GM10248 (cell line): ENCODE measurements around the gene USP10.
A peak's percentile ranks its signal among the peaks of the same experiment; 100 is the strongest.

Experiments
- CTCF ChIA-PET: fragments of 300-600 bp; sonication (Branson Sonifier 250); formaldehyde crosslinking; extraction: SDS; loops from one replicate; lab custom pipeline; 2021; ENCODE audit warnings: antibody characterized with exemption; lab: Yijun Ruan, JAX
- POLR2A ChIA-PET: fragments of 350-650 bp; sonication (Branson Sonifier 250); formaldehyde crosslinking; extraction: SDS; loops from one replicate; lab custom pipeline; 2020; ENCODE audit warnings: antibody characterized with exemption; lab: Yijun Ruan, JAX
- DNase-seq: peaks from one replicate; pipeline ENCODE4 v3.0.0; 2012; ENCODE audit errors: extremely low spot score
- TF ChIP-seq, protein P1 (sequence below): IDR thresholded peaks from 2 replicates; pipeline ENCODE4 v1.5.1; 2012; ENCODE audit warnings: mild to moderate bottlenecking, low read depth; ENCODE audit errors: extremely low read depth, missing control alignments, control extremely low read depth

Gene USP10

GRCh38 chr16:84804326-84804725 is 104.5 kb downstream of the USP10 start:
- CTCF ChIA-PET, result no interaction called here
- TF ChIP-seq, protein P1, sequence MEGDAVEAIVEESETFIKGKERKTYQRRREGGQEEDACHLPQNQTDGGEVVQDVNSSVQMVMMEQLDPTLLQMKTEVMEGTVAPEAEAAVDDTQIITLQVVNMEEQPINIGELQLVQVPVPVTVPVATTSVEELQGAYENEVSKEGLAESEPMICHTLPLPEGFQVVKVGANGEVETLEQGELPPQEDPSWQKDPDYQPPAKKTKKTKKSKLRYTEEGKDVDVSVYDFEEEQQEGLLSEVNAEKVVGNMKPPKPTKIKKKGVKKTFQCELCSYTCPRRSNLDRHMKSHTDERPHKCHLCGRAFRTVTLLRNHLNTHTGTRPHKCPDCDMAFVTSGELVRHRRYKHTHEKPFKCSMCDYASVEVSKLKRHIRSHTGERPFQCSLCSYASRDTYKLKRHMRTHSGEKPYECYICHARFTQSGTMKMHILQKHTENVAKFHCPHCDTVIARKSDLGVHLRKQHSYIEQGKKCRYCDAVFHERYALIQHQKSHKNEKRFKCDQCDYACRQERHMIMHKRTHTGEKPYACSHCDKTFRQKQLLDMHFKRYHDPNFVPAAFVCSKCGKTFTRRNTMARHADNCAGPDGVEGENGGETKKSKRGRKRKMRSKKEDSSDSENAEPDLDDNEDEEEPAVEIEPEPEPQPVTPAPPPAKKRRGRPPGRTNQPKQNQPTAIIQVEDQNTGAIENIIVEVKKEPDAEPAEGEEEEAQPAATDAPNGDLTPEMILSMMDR, result no peak
- POLR2A ChIA-PET, result no interaction called here
- no peak for DNase-seq

GRCh38 chr16:84806256-84806889 is 106.6 kb downstream of the USP10 start:
- TF ChIP-seq, protein P1, result no peak
- ChIA-PET CTCF (no interaction called here), POLR2A (no interaction called here)
- DNase-seq, result peak; percentile 69

DNA sequence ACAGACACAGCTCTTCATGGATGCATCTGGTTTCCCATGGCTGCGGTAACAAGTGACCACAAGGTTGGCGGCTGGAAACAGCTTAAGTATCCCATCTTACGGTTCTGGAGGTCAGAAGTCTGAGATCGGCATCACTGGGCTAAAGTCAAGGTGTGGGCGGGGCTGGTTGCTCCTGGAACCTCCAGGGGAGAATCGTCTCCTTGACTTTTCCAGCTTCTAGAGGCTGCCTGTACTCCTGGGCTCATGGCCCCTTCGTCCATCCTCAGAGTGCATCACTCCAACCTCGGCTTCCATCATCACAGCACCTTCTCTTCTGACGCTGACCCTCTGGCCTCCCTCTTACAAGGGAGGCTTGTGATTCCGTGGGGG is 107.1 kb downstream of the USP10 start:
- no peak for DNase-seq
- POLR2A ChIA-PET, result no interaction called here
- CTCF ChIA-PET, result no interaction called here
- TF ChIP-seq, protein P1, result no peak

DNA sequence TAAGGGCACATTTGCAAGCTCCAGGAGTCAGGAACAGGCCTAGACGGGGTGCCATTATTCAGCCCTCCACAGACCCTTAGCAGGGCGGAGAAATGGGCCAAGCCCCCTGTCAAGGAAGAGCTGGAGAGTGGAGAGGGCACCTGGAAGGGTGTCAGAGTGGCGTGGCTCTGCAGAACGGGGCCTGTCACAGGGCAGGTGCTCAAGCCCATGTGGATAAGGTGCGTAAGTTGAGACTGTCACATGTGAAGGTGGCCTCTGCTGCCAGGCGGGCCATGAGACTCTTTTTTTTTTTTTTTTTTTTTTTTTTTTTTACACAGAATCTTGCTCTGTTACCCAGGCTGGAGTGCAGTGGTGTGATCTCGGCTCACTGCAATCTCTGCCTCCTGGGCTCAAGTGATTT is 108.0 kb downstream of the USP10 start:
- DNase-seq, result no peak
- TF ChIP-seq, protein P1, result no peak
- ChIA-PET CTCF (no interaction called here), POLR2A (no interaction called here)

GRCh38 chr16:84808826-84809225 is 109.0 kb downstream of the USP10 start:
- POLR2A ChIA-PET, result no interaction called here
- TF ChIP-seq, protein P1, result no peak
- CTCF ChIA-PET, result no interaction called here
- DNase-seq, result no peak

GRCh38 chr16:84810518-84811273 is 110.9 kb downstream of the USP10 start:
- ChIA-PET CTCF (no interaction called here), POLR2A (interaction anchor here (0.6 kb wide), 1 partner anchor 857 kb away, joined by 3 read pairs; no protein-coding TSS in a partner anchor)
- TF ChIP-seq, protein P1, result no peak
- peak; percentile 58 for DNase-seq
